ENCODE results near the gene DEFB131A.
"Not testable (repeated sequence)": the region's sequence is repeated elsewhere in the genome, so short reads cannot be mapped to it uniquely, and the experiment has no call there.

Gene DEFB131A

DNA sequence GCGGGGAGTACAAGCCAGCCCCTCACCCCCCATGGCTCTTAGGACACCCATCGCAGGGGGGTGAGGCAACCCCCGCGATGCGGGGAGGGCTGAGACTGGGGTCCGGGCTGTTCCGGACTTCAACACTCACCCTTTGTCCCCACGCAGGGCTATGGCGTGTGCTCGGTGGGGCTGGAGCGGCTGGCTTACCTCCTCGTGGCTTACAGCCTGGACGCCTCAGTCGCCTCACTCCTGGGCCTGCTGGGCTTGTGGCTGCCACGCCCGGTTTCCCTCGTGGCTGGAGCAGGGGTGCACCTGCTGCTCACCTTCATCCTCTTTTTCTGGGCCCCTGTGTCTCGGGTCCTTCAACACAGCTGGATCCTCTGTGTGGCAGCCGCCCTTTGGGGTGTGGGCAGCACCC lies 49.4 kb downstream of the DEFB131A start:
- not testable (repeated sequence) for DNase-seq (ENCODE audit: low read depth, low spot score); H3K27ac ChIP-seq

DNA sequence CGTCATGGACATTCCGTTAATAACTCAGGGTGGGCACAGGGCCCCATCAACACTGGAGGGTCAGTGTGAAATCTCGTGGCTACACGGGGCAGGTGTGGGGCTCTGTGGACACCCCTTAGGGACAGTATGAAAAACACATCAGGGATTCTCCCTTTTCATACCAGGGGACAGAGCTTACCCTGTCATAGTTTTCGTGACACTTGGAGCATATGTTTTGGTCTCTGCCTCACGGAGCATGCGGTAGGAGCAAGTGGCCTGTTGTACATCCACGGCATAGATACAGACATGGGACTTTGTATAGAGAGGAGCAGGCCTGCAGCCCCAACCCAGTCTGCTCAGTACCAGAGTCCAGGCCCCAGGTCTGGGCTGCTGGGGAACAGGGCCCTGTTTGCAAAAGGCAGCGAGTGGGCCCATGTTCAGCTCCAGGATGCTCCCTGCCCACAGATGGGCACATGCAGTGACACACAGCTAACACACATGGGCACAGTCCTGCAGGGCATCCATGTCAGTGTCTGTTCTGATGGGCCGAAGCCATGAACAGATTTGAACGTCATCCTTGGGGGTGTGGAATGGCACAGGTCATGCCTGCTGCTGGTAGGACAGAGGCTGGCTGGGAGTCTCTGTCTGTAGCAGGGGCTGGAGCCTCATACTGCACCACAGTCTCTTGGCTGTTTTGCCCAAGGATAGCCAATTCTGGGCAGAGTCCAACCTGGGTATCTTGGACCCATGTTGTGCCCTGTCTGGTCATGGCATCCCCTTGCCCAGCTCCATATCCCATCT lies 50.2 kb downstream of the DEFB131A start:
- DNase-seq (ENCODE audit: low read depth, low spot score); H3K27ac ChIP-seq: not testable (repeated sequence)

DNA sequence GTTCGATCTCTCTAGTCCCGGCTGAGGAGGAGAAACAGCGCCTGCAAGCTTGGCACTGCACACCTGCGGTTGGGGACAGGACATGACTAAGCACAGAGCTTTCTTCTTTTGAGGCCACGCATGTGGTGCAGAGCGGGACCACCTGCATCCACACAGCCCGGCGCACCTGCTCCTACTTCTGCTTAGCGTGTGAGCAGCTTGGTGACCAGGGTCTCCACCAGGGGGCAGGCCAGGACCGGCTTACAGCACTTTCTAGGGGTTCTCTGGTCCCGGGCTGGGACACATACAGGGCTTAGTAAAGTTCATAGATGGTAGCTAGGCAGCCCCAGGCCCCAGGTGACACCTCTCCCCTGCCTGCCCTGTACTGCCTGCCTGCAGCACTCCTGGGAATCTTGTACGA lies 51.2 kb downstream of the DEFB131A start:
- not testable (repeated sequence) for H3K27ac ChIP-seq; DNase-seq (ENCODE audit: low read depth, low spot score)

DNA sequence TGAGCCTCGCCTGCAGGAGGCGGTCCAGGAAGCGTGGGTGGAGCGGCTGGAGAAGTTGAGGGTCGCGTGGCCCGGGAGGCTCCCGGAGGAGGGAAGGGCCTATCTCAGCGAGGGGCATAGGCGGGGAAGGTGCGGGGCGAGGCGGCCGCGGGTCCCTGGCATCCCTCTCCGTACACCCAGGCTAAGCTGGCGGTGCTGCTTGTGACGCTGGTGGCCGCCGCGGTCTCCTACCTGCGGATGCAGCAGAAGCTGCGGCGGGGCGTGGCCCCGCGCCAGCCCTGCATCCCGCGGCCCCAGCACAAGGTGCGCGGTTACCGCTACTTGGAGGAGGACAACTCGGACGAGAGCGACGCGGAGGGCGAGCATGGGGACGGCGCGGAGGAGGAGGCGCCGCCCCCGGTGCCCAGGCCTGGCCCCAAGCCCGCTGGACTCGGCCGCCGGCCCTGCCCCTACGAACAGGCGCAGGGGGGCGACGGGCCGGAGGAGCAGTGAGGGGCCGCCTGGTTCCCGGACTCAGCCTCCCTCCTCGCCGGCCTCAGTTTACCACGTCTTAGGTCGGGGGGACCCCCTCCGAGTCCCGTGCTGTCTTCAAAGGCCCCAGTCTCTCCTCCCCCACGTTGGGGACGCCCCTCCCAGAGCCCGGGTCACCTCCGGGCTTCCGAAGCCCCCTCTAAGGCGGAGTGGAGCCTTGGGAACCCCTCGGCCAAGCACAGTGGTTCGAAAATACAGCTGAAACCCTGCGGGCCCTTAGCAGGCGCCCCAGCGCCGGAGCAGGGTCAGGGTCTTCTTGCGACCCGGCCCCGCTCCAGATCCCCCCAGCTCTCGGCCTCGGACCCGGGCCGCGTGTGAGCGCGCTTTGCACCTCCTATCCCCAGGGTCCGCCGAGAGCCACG lies 53.6 kb downstream of the DEFB131A start:
- DNase-seq (ENCODE audit: low read depth, low spot score); H3K27ac ChIP-seq: not testable (repeated sequence)

DNA sequence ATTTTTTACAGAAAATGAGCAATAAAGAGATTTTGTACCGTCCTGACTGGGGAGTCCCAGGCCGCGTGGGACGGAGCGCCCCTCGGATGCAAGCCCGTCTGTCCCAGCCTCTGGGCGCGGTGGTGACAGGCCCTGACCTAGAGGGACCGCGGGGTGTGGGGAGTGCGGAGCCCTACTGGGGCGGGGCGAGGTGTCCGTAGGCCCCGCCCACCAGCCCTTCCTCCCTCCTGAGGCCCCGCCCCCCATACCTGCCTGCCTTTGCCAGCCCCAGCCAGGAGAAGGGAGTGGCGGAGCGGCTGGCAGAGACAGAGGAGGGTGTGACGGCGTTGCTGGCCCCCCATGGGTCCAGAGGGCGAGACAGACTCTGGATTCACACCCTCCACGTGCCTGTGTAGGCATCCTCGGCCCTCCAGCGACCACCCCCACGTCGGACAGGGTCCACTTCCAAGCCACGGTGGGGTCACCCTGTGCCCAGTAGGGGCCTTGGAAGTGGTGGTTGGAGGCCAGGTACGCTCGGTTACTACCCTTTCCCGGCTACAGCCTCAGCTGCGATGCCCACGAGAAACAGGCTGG lies 54.3 kb downstream of the DEFB131A start:
- not testable (repeated sequence) for H3K27ac ChIP-seq; DNase-seq (ENCODE audit: low read depth, low spot score)

DNA sequence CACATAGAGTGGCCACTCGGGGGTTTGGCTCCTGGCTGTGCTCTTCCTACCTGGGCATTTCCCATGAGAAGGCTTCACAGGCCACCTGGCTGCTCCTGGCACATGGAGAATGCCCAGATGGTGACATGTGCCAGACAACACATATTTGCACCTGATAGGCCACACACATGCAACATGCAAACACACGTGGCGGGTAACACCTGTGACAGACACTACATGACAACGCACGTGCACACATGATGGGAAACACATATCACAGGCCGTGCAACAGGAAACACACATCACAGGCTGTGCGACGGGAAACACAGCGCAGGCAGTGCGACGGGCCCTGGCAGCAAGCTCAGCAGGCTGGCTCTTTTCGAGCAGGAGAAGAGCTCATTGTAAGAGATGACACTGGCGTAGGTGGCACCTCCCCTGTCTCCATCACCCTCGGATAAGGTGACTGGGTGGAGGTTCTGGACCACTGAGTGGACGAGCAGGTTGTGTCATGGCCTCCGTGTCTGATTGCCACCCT lies 55.8 kb downstream of the DEFB131A start:
- H3K27ac ChIP-seq; DNase-seq (ENCODE audit: low read depth, low spot score): not testable (repeated sequence)

Data from epithelial cell of prostate (primary cell).